HepG2 (cell line): ENCODE results near the gene ADGRL2. TPM values are rescaled to one million over a fixed set of nuclear protein-coding genes. Genes with fewer than 3 reads are reported as not detected.

Experiments
- ATAC-seq: fragments of 200-7000 bp; cut with Tn5 transposase; 3 replicates; pipeline ENCODE4 v1.9.1; 2020; ENCODE audit warnings: mild to moderate bottlenecking, moderate library complexity
- BruUV-seq: library from RNA; stranded (reverse); fragments of 400-500 nt; replicated peaks from 2 replicates; lab custom pipeline; 2021; lab: Mats Ljungman, UMichigan
- CTCF ChIA-PET: fragments of 300-600 bp; formaldehyde crosslinking; extraction: SDS; loops from one replicate; lab custom pipeline; 2021; ENCODE audit warnings: low total read pairs, inconsistent platforms, low intra/inter-chr PET ratio; lab: Yijun Ruan, JAX
- POLR2A ChIA-PET: fragments of 350-600 bp; sonication (Branson Sonifier 250); formaldehyde crosslinking; loops from one replicate; lab custom pipeline; 2020; ENCODE audit warnings: antibody characterized with exemption, inconsistent platforms; lab: Yijun Ruan, JAX
- DNase-seq: peaks from one replicate; pipeline ENCODE4 v3.0.0-alpha.2; 2015; ENCODE audit warnings: low spot score
- FAIRE-seq: peaks from 3 replicates; lab custom pipeline; 2011; peaks lifted over from hg19 to GRCh38; lab: Jason Lieb, UNC
- H2AFZ ChIP-seq: one replicate; pipeline ENCODE4 v1.6.1; 2011; ENCODE audit warnings: low read length, inconsistent platforms
- H3K27ac ChIP-seq: fragments of 300-600 bp; 3 replicates; pipeline ENCODE4 v1.8.0; 2011; ENCODE audit warnings: mixed run types, mild to moderate bottlenecking, mixed read lengths, low read length, inconsistent platforms; ENCODE audit not compliant: insufficient read depth; ENCODE audit errors: extremely low read length
- H3K27me3 ChIP-seq, 2 experiments: fragments of 200-600 bp in 1 of 2; 2 replicates in 1 of 2; 3 replicates in 1 of 2; pipeline versions ENCODE4 v1.6.0 to v1.8.0; 2011; ENCODE audit warnings: low read length in 2 of 2, mild to moderate bottlenecking in 2 of 2, moderate library complexity in 2 of 2, inconsistent platforms in 1 of 2; ENCODE audit not compliant: insufficient read depth in 2 of 2, control insufficient read depth in 1 of 2
- H3K36me3 ChIP-seq, 2 experiments: fragments of 200-600 bp in 1 of 2; replicated peaks in 1 of 2; 2 replicates in 1 of 2; 3 replicates in 1 of 2; pipeline versions ENCODE4 v1.5.1 to v1.8.0; 2011; ENCODE audit warnings: low read length in 2 of 2, inconsistent platforms in 1 of 2; ENCODE audit not compliant: insufficient read depth in 2 of 2, control insufficient read depth in 1 of 2
- H3K4me1 ChIP-seq: 2 replicates; pipeline ENCODE4 v1.5.1; 2012; ENCODE audit warnings: low read length, inconsistent platforms; ENCODE audit not compliant: insufficient read depth
- H3K4me2 ChIP-seq: 2 replicates; pipeline ENCODE4 v1.6.0; 2011; ENCODE audit warnings: low read depth, low read length, inconsistent platforms
- H3K4me3 ChIP-seq, 3 experiments: fragments of 200-600 bp in 1 of 3; sonication (generic), shearing (Covaris generic) in 1 of 3; replicated peaks in 1 of 3; 2 replicates each; pipeline ENCODE4 v1.5.1; 2011 to 2016; ENCODE audit warnings: low read length in 3 of 3, inconsistent platforms in 2 of 3, low read depth in 2 of 3, mild to moderate bottlenecking in 2 of 3, control low read depth in 1 of 3, mixed read lengths in 1 of 3; ENCODE audit not compliant: insufficient read depth in 1 of 3
- H3K79me2 ChIP-seq: one replicate; pipeline ENCODE4 v1.6.1; 2011; ENCODE audit warnings: low read length, inconsistent platforms; ENCODE audit not compliant: insufficient read depth
- H3K9ac ChIP-seq: 2 replicates; pipeline ENCODE4 v1.6.0; 2011; ENCODE audit warnings: mild to moderate bottlenecking, low read depth, low read length, inconsistent platforms; ENCODE audit not compliant: insufficient read depth
- H3K9me3 ChIP-seq: 2 replicates; pipeline ENCODE4 v1.5.1; 2012; ENCODE audit warnings: mild to moderate bottlenecking, low read length
- H4K20me1 ChIP-seq: 2 replicates; pipeline ENCODE4 v1.6.0; 2011; ENCODE audit warnings: inconsistent platforms, mild to moderate bottlenecking, low read length, moderate library complexity; ENCODE audit not compliant: insufficient read depth
- ATF2 ChIP-seq: sonication (generic); formaldehyde crosslinking; IDR thresholded peaks from 2 replicates; pipeline ENCODE4 v1.4.0; 2020; ENCODE audit warnings: missing genetic modification reagents
- FOXP1 ChIP-seq, 2 experiments: fragments of 450-650 bp in 1 of 2; IDR thresholded peaks; 2 replicates each; pipeline ENCODE4 v1.6.1; 2017 to 2018; ENCODE audit warnings: antibody characterized with exemption in 1 of 2
- MED13 ChIP-seq: sonication (generic); formaldehyde crosslinking; IDR thresholded peaks from 2 replicates; pipeline ENCODE4 v1.5.0; 2020; ENCODE audit warnings: missing genetic modification reagents
- PHF8 ChIP-seq: sonication (generic); formaldehyde crosslinking; IDR thresholded peaks from 2 replicates; pipeline ENCODE4 v1.5.0; 2020; ENCODE audit warnings: missing genetic modification reagents
- PPARG ChIP-seq: conservative IDR thresholded peaks from 2 replicates; pipeline ENCODE4 v1.6.1; 2016; ENCODE audit warnings: missing biosample characterization, missing genetic modification reagents
- RARG ChIP-seq: sonication (generic); formaldehyde crosslinking; IDR thresholded peaks from 2 replicates; pipeline ENCODE4 v1.4.0; 2020; ENCODE audit warnings: low read depth, mild to moderate bottlenecking, missing genetic modification reagents
- RELA ChIP-seq: sonication (generic); formaldehyde crosslinking; IDR thresholded peaks from 2 replicates; pipeline ENCODE4 v1.4.0; 2020; ENCODE audit warnings: missing genetic modification reagents
- SKI ChIP-seq: fragments of 450-650 bp; IDR thresholded peaks from one replicate; pipeline ENCODE4 v1.6.1; 2018; ENCODE audit warnings: mild to moderate bottlenecking; ENCODE audit not compliant: partially characterized antibody
- SMAD3 ChIP-seq: sonication (generic); formaldehyde crosslinking; IDR thresholded peaks from 2 replicates; pipeline ENCODE4 v1.4.0; 2020; ENCODE audit warnings: missing genetic modification reagents
- SPEN ChIP-seq: sonication (generic); formaldehyde crosslinking; IDR thresholded peaks from 2 replicates; pipeline ENCODE4 v1.5.1; 2020; ENCODE audit warnings: low read depth, mild to moderate bottlenecking, missing genetic modification reagents
- SSRP1 ChIP-seq: IDR thresholded peaks from 2 replicates; pipeline ENCODE4 v1.6.1; 2016; ENCODE audit warnings: control low read depth
- ZBTB1 ChIP-seq: sonication (generic); formaldehyde crosslinking; IDR thresholded peaks from 2 replicates; pipeline ENCODE4 v1.4.0; 2020; ENCODE audit warnings: missing genetic modification reagents, borderline replicate concordance
- ZNF282 ChIP-seq: fragments of 450-650 bp; IDR thresholded peaks from 2 replicates; pipeline ENCODE4 v1.6.1; 2018; ENCODE audit not compliant: partially characterized antibody
- ZNF329 ChIP-seq: sonication (generic); formaldehyde crosslinking; IDR thresholded peaks from 2 replicates; pipeline ENCODE4 v1.9.0; 2021; ENCODE audit warnings: low read depth, mild to moderate bottlenecking, missing genetic modification reagents
- ZNF816 ChIP-seq: sonication (generic); formaldehyde crosslinking; IDR thresholded peaks from 2 replicates; pipeline ENCODE4 v1.8.0; 2022; ENCODE audit warnings: missing genetic modification reagents, mild to moderate bottlenecking, borderline replicate concordance
- ZSCAN22 ChIP-seq: sonication (generic); formaldehyde crosslinking; IDR thresholded peaks from 2 replicates; pipeline ENCODE4 v1.4.0; 2020; ENCODE audit warnings: mild to moderate bottlenecking, missing genetic modification reagents
- in situ Hi-C: cut with HindIII; loops from 2 replicates; pipeline ENCODE4 v1.10.0; 2017; ENCODE audit warnings: low pct_unique_long_range_greater_than_20kb; ENCODE audit not compliant: extremely low pct_ligation_motif_present
- intact Hi-C: fragments of 100-400 bp; cut with micrococcal nuclease; formaldehyde crosslinking; loops from one replicate; pipeline ENCODE4 v1.10.0; 2022; ENCODE audit not compliant: unreplicated experiment
- polyA plus RNA-seq, 8 experiments: library from polyadenylated mRNA; depleted of rRNA in 3 of 8; stranded (reverse) in 7 of 8; unstranded in 1 of 8; fragments of >200 nt; fragmentation: Illumina TruSeq in 4 of 8; extraction: Trizol in 4 of 8; gene quantifications; 2 replicates each; pipeline versions ENCODE4 v1.2.1 to v1.2.3, GENCODE V29; 2011 to 2016; ENCODE audit warnings: low read depth in 4 of 8, missing spikeins in 1 of 8, mixed read lengths in 1 of 8; ENCODE audit not compliant: insufficient read depth in 1 of 8
- total RNA-seq, 5 experiments: library from RNA; depleted of rRNA; stranded (reverse); fragments of >200 nt; fragmentation: Illumina TruSeq; extraction: Trizol; gene quantifications; 2 replicates each; pipeline ENCODE4 v1.2.3, GENCODE V29; 2016; ENCODE audit warnings: low read depth in 1 of 5
- TF ChIP-seq, protein P1 (sequence below): sonication (generic); formaldehyde crosslinking; IDR thresholded peaks from 2 replicates; pipeline ENCODE4 v1.9.0; 2021; ENCODE audit warnings: missing genetic modification reagents, borderline replicate concordance

The ADGRL2 gene
- total and polyA plus RNA-seq, 2 of the 13 experiments (the other 11 are each of a cell fraction or from before 2014, with no cell fraction given), result 15.3 to 31.6 TPM

GRCh38 chr1:82007804-82008203, 207.1 kb downstream of the ADGRL2 start:
- no TSS peak for BruUV-seq
- intact Hi-C loops, result no loop called here
- Histone ChIP-seq H3K4me3 (no peak overlapping the region), H3K27me3 (no peaks in the 10 kb centered on the region; a peak in 1 of 5 replicates), H3K79me2 (no peaks in the 10 kb centered on the region), H2AFZ (no peak overlapping the region), H4K20me1 (no peaks in the 10 kb centered on the region), H3K9ac (no peak overlapping the region), H3K4me2 (no peak overlapping the region), H3K9me3 (peaks cover 44% of the 10 kb centered on the region), H3K36me3 (no peaks in the 10 kb centered on the region), H3K27ac (no peak overlapping the region), H3K4me1 (no peaks in the 10 kb centered on the region)
- FAIRE-seq (no peak), ATAC-seq (no peak), DNase-seq (no peak)
- in situ Hi-C loops, result no loop called here
- CTCF ChIA-PET, result no interaction called here
- POLR2A ChIA-PET, result no interaction called here
- TF ChIP-seq FOXP1 (IDR thresholded peaks at IDR 0.05), result no peak
- TF ChIP-seq FOXP1 (CRISPR knock-in tag; IDR thresholded peaks at IDR 0.05), result no peak

DNA sequence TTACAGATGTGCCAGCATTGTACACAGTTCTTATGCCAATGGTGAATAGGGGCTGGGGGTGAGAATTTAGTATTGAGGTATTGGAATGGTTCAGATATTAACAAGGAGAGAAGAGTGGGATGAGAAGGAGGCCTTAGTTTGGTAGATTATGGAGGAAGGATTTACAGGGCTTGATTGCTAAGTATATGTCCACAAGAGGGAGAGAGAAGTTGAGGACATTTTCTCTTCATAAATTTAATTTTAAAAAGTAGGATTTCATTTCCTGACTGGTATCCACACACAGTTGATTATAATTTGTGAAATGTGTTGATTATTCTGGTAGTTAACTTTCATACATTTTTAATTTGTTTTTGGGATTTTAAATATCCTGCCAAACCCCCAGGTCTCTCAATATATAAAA, 213.0 kb downstream of the ADGRL2 start:
- H3K79me2 ChIP-seq, result no peaks in the 10 kb centered on the region
- H4K20me1 ChIP-seq, result no peaks in the 10 kb centered on the region
- H2AFZ ChIP-seq, result no peak overlapping the region
- H3K27ac ChIP-seq, result no peak overlapping the region
- H3K27me3 ChIP-seq, result no peaks in the 10 kb centered on the region
- no TSS peak for BruUV-seq
- CTCF ChIA-PET, result no interaction called here
- H3K9ac ChIP-seq, result no peak overlapping the region
- H3K4me2 ChIP-seq, result no peak overlapping the region
- in situ Hi-C loops, result no loop called here
- H3K4me1 ChIP-seq, result no peaks in the 10 kb centered on the region
- H3K9me3 ChIP-seq, result peaks cover 53% of the 10 kb centered on the region
- no peak for DNase-seq
- intact Hi-C loops, result no loop called here
- no peaks in the 10 kb centered on the region for H3K36me3 ChIP-seq
- H3K4me3 ChIP-seq, result no peak overlapping the region
- no peak for FAIRE-seq
- no peak for ATAC-seq
- POLR2A ChIA-PET, result no interaction called here
- TF ChIP-seq PHF8 (CRISPR knock-in tag) (no peak), SSRP1 (CRISPR knock-in tag) (no peak), ATF2 (CRISPR knock-in tag) (no peak), MED13 (no peak), RELA (CRISPR knock-in tag) (no peak), SMAD3 (CRISPR knock-in tag) (no peak), ZNF816 (no peak), ZNF282 (no peak), SKI (no peak), ZNF329 (CRISPR knock-in tag) (no peak), ZBTB1 (CRISPR knock-in tag) (no peak), RARG (no peak), ZSCAN22 (CRISPR knock-in tag) (no peak), SPEN (CRISPR knock-in tag) (no peak), PPARG (no peak)
- TF ChIP-seq, protein P1, sequence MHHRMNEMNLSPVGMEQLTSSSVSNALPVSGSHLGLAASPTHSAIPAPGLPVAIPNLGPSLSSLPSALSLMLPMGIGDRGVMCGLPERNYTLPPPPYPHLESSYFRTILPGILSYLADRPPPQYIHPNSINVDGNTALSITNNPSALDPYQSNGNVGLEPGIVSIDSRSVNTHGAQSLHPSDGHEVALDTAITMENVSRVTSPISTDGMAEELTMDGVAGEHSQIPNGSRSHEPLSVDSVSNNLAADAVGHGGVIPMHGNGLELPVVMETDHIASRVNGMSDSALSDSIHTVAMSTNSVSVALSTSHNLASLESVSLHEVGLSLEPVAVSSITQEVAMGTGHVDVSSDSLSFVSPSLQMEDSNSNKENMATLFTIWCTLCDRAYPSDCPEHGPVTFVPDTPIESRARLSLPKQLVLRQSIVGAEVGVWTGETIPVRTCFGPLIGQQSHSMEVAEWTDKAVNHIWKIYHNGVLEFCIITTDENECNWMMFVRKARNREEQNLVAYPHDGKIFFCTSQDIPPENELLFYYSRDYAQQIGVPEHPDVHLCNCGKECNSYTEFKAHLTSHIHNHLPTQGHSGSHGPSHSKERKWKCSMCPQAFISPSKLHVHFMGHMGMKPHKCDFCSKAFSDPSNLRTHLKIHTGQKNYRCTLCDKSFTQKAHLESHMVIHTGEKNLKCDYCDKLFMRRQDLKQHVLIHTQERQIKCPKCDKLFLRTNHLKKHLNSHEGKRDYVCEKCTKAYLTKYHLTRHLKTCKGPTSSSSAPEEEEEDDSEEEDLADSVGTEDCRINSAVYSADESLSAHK (CRISPR knock-in tag), result no peak
